ENCODE results near the gene OOSP2.
"Not testable (repeated sequence)": the region's sequence is repeated elsewhere in the genome, so short reads cannot be mapped to it uniquely, and the experiment has no call there.

Gene OOSP2

GRCh38 chr11:60016881-60017280, 23.3 kb upstream of the OOSP2 start, which contains the start of gene OOSP4B:
OOSP4B (plus strand) TSS chr11:60017181.
- H3K4me3 ChIP-seq (ENCODE audit: low read depth, low read length) = no peak within 1 kb of the TSS
- no peak for DNase-seq (ENCODE audit: low read depth)
- TF ChIP-seq CTCF (conservative IDR thresholded peaks at IDR 0.05; ENCODE audit: low read depth, low read length) = no peak

- no peak for TF ChIP-seq CTCF (conservative IDR thresholded peaks at IDR 0.05; ENCODE audit: low read depth, low read length)
- no peak overlapping the region for H3K4me3 ChIP-seq (ENCODE audit: low read depth, low read length)
- DNase-seq (ENCODE audit: low read depth) = no peak
Measured at GRCh38 chr11:60018058-60018457, 22.2 kb upstream of the OOSP2 start.

- not testable (repeated sequence) for DNase-seq (ENCODE audit: low read depth); H3K4me3 ChIP-seq (ENCODE audit: low read depth, low read length)
Measured at GRCh38 chr11:60020376-60020775, 19.8 kb upstream of the OOSP2 start.

DNA sequence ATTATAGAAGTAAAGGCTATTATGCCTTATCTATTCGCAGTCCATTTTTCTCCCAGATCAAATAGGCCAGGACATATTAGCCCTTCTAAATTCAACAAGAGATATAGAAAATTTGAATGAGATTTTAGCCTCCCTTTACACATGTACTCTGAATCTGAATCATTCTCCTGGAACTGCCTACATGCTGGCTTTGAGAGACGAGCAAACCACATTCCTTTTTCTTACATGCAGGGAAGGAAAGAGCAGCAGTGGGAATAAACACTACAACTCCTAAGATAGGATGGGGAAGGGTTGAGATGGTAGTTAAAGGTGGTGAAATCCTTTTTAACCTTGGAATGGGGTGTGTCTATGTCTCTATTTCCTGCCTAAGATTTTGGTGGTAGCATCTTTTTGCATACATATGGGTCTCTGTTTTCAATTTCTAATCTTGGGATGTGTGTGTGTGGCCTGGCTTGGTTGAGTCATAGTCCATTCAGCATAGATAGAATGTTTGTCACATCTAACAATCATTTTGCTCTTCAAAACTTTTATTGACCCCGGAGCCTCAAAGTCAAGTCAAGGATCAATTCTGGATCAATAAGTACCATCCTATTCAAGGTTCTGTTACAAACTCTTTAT, 11.1 kb upstream of the OOSP2 start:
- DNase-seq (ENCODE audit: low read depth) = no peak
- no peak for TF ChIP-seq CTCF (conservative IDR thresholded peaks at IDR 0.05; ENCODE audit: low read depth, low read length)
- H3K4me3 ChIP-seq (ENCODE audit: low read depth, low read length) = no peak overlapping the region

DNA sequence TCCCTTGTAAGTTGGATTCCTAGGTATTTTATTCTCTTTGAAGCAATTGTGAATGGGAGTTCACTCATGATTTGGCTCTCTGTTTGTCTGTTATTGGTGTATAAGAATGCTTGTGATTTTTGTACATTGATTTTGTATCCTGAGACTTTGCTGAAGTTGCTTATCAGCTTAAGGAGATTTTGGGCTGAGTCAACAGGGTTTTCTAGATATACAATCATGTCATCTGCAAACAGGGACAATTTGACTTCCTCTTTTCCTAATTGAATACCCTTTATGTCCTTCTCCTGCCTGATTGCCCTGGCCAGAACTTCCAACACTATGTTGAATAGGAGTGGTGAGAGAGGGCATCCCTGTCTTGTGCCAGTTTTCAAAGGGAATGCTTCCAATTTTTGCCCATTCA, 10.2 kb downstream of the OOSP2 start:
- not testable (repeated sequence) for H3K4me3 ChIP-seq (ENCODE audit: low read depth, low read length); DNase-seq (ENCODE audit: low read depth)

DNA sequence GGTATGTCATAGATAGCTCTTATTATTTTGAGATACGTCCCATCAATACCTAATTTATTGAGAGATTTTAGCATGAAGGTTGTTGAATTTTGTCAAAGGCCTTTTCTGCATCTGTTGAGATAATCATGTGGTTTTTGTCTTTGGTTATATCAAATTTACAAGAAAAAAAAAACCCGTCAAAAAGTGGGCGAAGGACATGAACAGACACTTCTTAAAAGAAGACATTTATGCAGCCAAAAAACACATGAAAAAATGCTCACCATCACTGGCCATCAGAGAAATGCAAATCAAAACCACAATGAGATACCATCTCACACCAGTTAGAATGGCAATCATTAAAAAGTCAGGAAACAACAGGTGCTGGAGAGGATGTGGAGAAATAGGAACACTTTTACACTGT, 10.6 kb downstream of the OOSP2 start:
- not testable (repeated sequence) for DNase-seq (ENCODE audit: low read depth); H3K4me3 ChIP-seq (ENCODE audit: low read depth, low read length)

GRCh38 chr11:60056349-60056969, 16.2 kb downstream of the OOSP2 start, which contains the start of gene MS4A3:
MS4A3 (plus strand) TSS chr11:60056665; CDS start chr11:60061161, 4,496 bp downstream.
- no peak within 1 kb of the TSS for H3K4me3 ChIP-seq (ENCODE audit: low read depth, low read length)
- DNase-seq (ENCODE audit: low read depth) = no peak
- no peak for TF ChIP-seq CTCF (conservative IDR thresholded peaks at IDR 0.05; ENCODE audit: low read depth, low read length)

- TF ChIP-seq CTCF (conservative IDR thresholded peaks at IDR 0.05; ENCODE audit: low read depth, low read length) = no peak
- H3K4me3 ChIP-seq (ENCODE audit: low read depth, low read length) = no peak overlapping the region
- DNase-seq (ENCODE audit: low read depth) = no peak
Measured at GRCh38 chr11:60059052-60059451, 18.8 kb downstream of the OOSP2 start.

Measured in choroid plexus epithelial cell (primary cell).